ENCODE results near the gene HDHD3.
"Not testable (repeated sequence)": the region's sequence is repeated elsewhere in the genome, so short reads cannot be mapped to it uniquely, and the experiment has no call there.

HDHD3 gene

GRCh38 chr9:113376634-113377567 lies at the start of gene HDHD3:
TSS of gene HDHD3 (minus strand) at chr9:113376986. CDS start at chr9:113374354, 2,632 bp downstream.
- DNase-seq (ENCODE audit: low spot score), result peak; percentile 88

GRCh38 chr9:113425072-113425471 lies 48.3 kb upstream of the HDHD3 start:
- no peak for DNase-seq (ENCODE audit: low spot score)

- no peak for DNase-seq (ENCODE audit: low spot score)
Measured at GRCh38 chr9:113421726-113422125, 44.9 kb upstream of the HDHD3 start.

GRCh38 chr9:113417370-113417769 lies 40.6 kb upstream of the HDHD3 start:
- DNase-seq (ENCODE audit: low spot score), result no peak

- no peak for DNase-seq (ENCODE audit: low spot score)
Measured at GRCh38 chr9:113416149-113416721, 39.4 kb upstream of the HDHD3 start.

- peak; percentile 97 for DNase-seq (ENCODE audit: low spot score)
Measured at GRCh38 chr9:113410207-113410864, 33.5 kb upstream of the HDHD3 start, which contains the start of the genes C9orf43 and POLE3. TSS of gene C9orf43 (plus strand) at chr9:113410747. CDS start at chr9:113413494, 2,747 bp downstream. TSS of gene POLE3 (minus strand) at chr9:113410675. CDS start at chr9:113410293, 382 bp downstream.

- no peak for DNase-seq (ENCODE audit: low spot score)
Measured at GRCh38 chr9:113409883-113410206, 33.1 kb upstream of the HDHD3 start.

- DNase-seq (ENCODE audit: low spot score), result no peak
Measured at GRCh38 chr9:113409481-113409880, 32.7 kb upstream of the HDHD3 start.

- peak; percentile 68 for DNase-seq (ENCODE audit: low spot score)
Measured at GRCh38 chr9:113406873-113407511, 30.2 kb upstream of the HDHD3 start.

- DNase-seq (ENCODE audit: low spot score), result not testable (repeated sequence)
Measured at GRCh38 chr9:113406353-113406752, 29.6 kb upstream of the HDHD3 start.

- no peak for DNase-seq (ENCODE audit: low spot score)
Measured at GRCh38 chr9:113403646-113404045, 26.9 kb upstream of the HDHD3 start.

GRCh38 chr9:113401027-113401792 lies 24.4 kb upstream of the HDHD3 start, which contains the start of gene ALAD:
TSS of gene ALAD (minus strand) at chr9:113401284. CDS start at chr9:113393559, 7,725 bp downstream.
- DNase-seq (ENCODE audit: low spot score), result peak; percentile 99

GRCh38 chr9:113399646-113400200 lies 22.9 kb upstream of the HDHD3 start:
- no peak for DNase-seq (ENCODE audit: low spot score)

GRCh38 chr9:113398796-113399195 lies 22.0 kb upstream of the HDHD3 start:
- DNase-seq (ENCODE audit: low spot score), result no peak

- no peak for DNase-seq (ENCODE audit: low spot score)
Measured at GRCh38 chr9:113397203-113397631, 20.4 kb upstream of the HDHD3 start.

GRCh38 chr9:113395000-113395861 lies 18.4 kb upstream of the HDHD3 start:
- no peak for DNase-seq (ENCODE audit: low spot score)

- DNase-seq (ENCODE audit: low spot score), result no peak
Measured at GRCh38 chr9:113393281-113393680, 16.5 kb upstream of the HDHD3 start.

GRCh38 chr9:113391917-113392316 lies 15.1 kb upstream of the HDHD3 start:
- no peak for DNase-seq (ENCODE audit: low spot score)

- DNase-seq (ENCODE audit: low spot score), result no peak
Measured at GRCh38 chr9:113390192-113390960, 13.6 kb upstream of the HDHD3 start.
